ENCODE measurements around the gene MX2. TPM values are rescaled to one million over a fixed set of nuclear protein-coding genes. Genes with fewer than 3 reads are reported as not detected.

The MX2 gene
- total and polyA plus RNA-seq, 12 donors, result 0.44 to 31.3 (median 4.8) TPM

- intact Hi-C loops (cut with DNase I), result no loop called here
- WGBS, 4 donors, result 85 to 89% (median 85%) methylated on average over 16 of the region's 16 CpGs
- no peak overlapping the region for H3K27ac ChIP-seq
Measured at GRCh38 chr21:41451753-41452676, 90.2 kb downstream of the MX2 start.

GRCh38 chr21:41453198-41453597, 91.4 kb downstream of the MX2 start:
- no peaks in the 10 kb centered on the region for H3K27me3 ChIP-seq
- intact Hi-C loops (cut with DNase I), result no loop called here
- H3K9me3 ChIP-seq (replicated peaks in 1 of 3), result no peaks in the 10 kb centered on the region
- TF ChIP-seq CTCF (IDR thresholded peaks at IDR 0.05) (no peak), POLR2A (IDR thresholded peaks at IDR 0.05) (no peak)
- H3K36me3 ChIP-seq (replicated peaks in 1 of 2), result no peaks in the 10 kb centered on the region
- no peak for DNase-seq
- H3K4me3 ChIP-seq, result no peak overlapping the region
- H3K27ac ChIP-seq, result no peak overlapping the region
- 89 to 98% (median 96%) methylated on average over 3 of the region's 3 CpGs for WGBS, 4 donors
- H3K4me1 ChIP-seq (replicated peaks in 1 of 2), result no peaks in the 10 kb centered on the region

More at GRCh38 chr21:41451753-41452676, 90.2 kb downstream of the MX2 start:
- Histone ChIP-seq H3K9me3 (replicated peaks in 1 of 3) (no peaks in the 10 kb centered on the region), H3K27me3 (no peaks in the 10 kb centered on the region), H3K4me1 (replicated peaks in 1 of 2) (no peaks in the 10 kb centered on the region), H3K36me3 (replicated peaks in 1 of 2) (peaks cover 0 to 5% of the 10 kb centered on the region in 2 donors), H3K4me3 (no peak overlapping the region)
- DNase-seq, result no peak
- TF ChIP-seq POLR2A (IDR thresholded peaks at IDR 0.05) (no peak), CTCF (IDR thresholded peaks at IDR 0.05) (no peak)

GRCh38 chr21:41453761-41454160, 91.9 kb downstream of the MX2 start:
- Histone ChIP-seq H3K27ac (no peak overlapping the region), H3K4me3 (no peak overlapping the region), H3K4me1 (replicated peaks in 1 of 2) (no peaks in the 10 kb centered on the region), H3K36me3 (replicated peaks in 1 of 2) (no peaks in the 10 kb centered on the region), H3K27me3 (no peaks in the 10 kb centered on the region), H3K9me3 (replicated peaks in 1 of 3) (no peaks in the 10 kb centered on the region)
- DNase-seq, result no peak
- TF ChIP-seq POLR2A (IDR thresholded peaks at IDR 0.05), result no peak
- TF ChIP-seq CTCF (IDR thresholded peaks at IDR 0.05), result no peak
- intact Hi-C loops (cut with DNase I), result no loop called here
- 58 to 89% (median 63%) methylated on average over 3 of the region's 3 CpGs for WGBS, 4 donors

GRCh38 chr21:41458121-41458520, 96.3 kb downstream of the MX2 start:
- intact Hi-C loops (cut with DNase I), result no loop called here

More at GRCh38 chr21:41458121-41458520, 96.3 kb downstream of the MX2 start:
- Histone ChIP-seq H3K27ac (no peak overlapping the region), H3K36me3 (replicated peaks in 1 of 2) (no peaks in the 10 kb centered on the region), H3K27me3 (no peaks in the 10 kb centered on the region), H3K4me3 (no peak overlapping the region), H3K9me3 (replicated peaks in 1 of 3) (no peaks in the 10 kb centered on the region), H3K4me1 (replicated peaks in 1 of 2) (no peaks in the 10 kb centered on the region)
- WGBS, 4 donors, result 88 to 98% (median 92%) methylated on average over 5 to 6 of the region's 6 CpGs
- TF ChIP-seq CTCF (IDR thresholded peaks at IDR 0.05) (no peak), POLR2A (IDR thresholded peaks at IDR 0.05) (no peak)
- DNase-seq, result no peak

Measured in adrenal gland (tissue), 12 donors.